ENCODE data around the gene PDE11A. TPM values are rescaled to one million over a fixed set of nuclear protein-coding genes. Genes with fewer than 3 reads are reported as not detected.

PDE11A gene
- total and polyA plus RNA-seq, 10 donors = 0.02 to 1.2 (median 0.22) TPM; not detected in 3

GRCh38 chr2:177694348-177694747 is 378.2 kb downstream of the PDE11A start:
- Histone ChIP-seq H3K4me1 (no peaks in the 10 kb centered on the region), H3K27me3 (replicated peaks in 1 of 7) (no peaks in the 10 kb centered on the region), H3K36me3 (no peaks in the 10 kb centered on the region), H3K9me3 (no peaks in the 10 kb centered on the region), H3K4me3 (no peak overlapping the region), H3K27ac (no peak overlapping the region)
- TF ChIP-seq POLR2AphosphoS5 (IDR thresholded peaks at IDR 0.05) (no peak), POLR2A (IDR thresholded peaks at IDR 0.05) (no peak)
- TF ChIP-seq, protein P1, sequence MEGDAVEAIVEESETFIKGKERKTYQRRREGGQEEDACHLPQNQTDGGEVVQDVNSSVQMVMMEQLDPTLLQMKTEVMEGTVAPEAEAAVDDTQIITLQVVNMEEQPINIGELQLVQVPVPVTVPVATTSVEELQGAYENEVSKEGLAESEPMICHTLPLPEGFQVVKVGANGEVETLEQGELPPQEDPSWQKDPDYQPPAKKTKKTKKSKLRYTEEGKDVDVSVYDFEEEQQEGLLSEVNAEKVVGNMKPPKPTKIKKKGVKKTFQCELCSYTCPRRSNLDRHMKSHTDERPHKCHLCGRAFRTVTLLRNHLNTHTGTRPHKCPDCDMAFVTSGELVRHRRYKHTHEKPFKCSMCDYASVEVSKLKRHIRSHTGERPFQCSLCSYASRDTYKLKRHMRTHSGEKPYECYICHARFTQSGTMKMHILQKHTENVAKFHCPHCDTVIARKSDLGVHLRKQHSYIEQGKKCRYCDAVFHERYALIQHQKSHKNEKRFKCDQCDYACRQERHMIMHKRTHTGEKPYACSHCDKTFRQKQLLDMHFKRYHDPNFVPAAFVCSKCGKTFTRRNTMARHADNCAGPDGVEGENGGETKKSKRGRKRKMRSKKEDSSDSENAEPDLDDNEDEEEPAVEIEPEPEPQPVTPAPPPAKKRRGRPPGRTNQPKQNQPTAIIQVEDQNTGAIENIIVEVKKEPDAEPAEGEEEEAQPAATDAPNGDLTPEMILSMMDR (IDR thresholded peaks at IDR 0.05 in 8 of 11, conservative IDR thresholded peaks at IDR 0.05 in 3 of 11) = no peak
- intact Hi-C loops (cut with DNase I; ENCODE audit: low total_unique reads) = no loop called here
- DNase-seq = no peak

GRCh38 chr2:177693658-177694339 is 378.8 kb downstream of the PDE11A start:
- H3K4me1 ChIP-seq = no peaks in the 10 kb centered on the region
- intact Hi-C loops (cut with DNase I; ENCODE audit: low total_unique reads) = no loop called here
- H3K4me3 ChIP-seq = no peak overlapping the region
- no peak overlapping the region for H3K27ac ChIP-seq
- no peak for DNase-seq
- WGBS, 5 donors = 78 to 84% (median 78%) methylated on average over 7 of the region's 7 CpGs
- H3K9me3 ChIP-seq = no peaks in the 10 kb centered on the region
- H3K27me3 ChIP-seq (replicated peaks in 1 of 7) = no peaks in the 10 kb centered on the region
- no peak for TF ChIP-seq POLR2AphosphoS5 (IDR thresholded peaks at IDR 0.05)
- TF ChIP-seq, protein P1 (IDR thresholded peaks at IDR 0.05 in 8 of 11, conservative IDR thresholded peaks at IDR 0.05 in 3 of 11) = no peak
- H3K36me3 ChIP-seq = no peaks in the 10 kb centered on the region

- intact Hi-C loops (cut with DNase I; ENCODE audit: low total_unique reads) = no loop called here
- DNase-seq = no peak
- TF ChIP-seq POLR2A (IDR thresholded peaks at IDR 0.05) = no peak
- no peak for TF ChIP-seq POLR2AphosphoS5 (IDR thresholded peaks at IDR 0.05)
- TF ChIP-seq, protein P1 (IDR thresholded peaks at IDR 0.05 in 8 of 11, conservative IDR thresholded peaks at IDR 0.05 in 3 of 11) = no peak
- Histone ChIP-seq H3K4me3 (no peak overlapping the region), H3K4me1 (no peaks in the 10 kb centered on the region), H3K27ac (no peak overlapping the region), H3K36me3 (no peaks in the 10 kb centered on the region), H3K9me3 (no peaks in the 10 kb centered on the region), H3K27me3 (replicated peaks in 1 of 7) (no peaks in the 10 kb centered on the region)
- WGBS, 5 donors = 93 to 98% (median 94%) methylated on average over 4 of the region's 4 CpGs
These were observed 379.8 kb downstream of the PDE11A start for GRCh38 chr2:177692783-177693269.

DNA sequence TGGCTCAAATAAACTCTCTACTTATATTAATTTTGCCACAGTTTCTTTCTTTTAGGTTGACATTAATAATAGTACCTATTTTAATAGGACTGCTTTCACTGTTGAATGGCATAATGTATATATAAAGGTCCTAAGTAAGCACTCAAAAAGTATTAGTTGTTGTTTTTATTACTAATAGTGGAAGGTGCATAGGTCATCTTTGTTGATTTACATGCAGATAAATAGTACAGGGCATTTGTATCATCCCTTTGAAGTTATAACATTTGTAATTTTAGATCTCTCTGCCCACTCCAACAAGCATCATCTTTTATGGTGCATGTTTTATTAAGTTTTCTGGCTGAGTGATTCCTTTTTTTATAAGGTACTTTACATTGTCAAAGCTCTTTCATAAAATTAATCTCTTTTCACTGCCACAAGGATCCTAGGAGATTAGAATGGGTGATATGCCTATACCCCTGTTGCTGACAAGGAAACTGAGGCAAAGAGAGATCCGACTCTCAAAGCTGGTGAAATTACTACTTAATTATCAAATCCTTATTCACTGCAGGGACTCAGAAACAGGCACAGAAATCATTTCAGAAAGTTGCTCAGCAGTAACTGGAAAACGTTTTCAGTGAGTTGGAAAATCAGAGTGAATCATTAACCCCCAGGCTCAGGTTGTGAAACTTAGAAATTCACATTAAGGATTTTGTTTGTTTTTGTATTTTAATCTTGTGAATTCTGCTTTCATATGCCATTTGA is 380.4 kb downstream of the PDE11A start:
- intact Hi-C loops (cut with DNase I; ENCODE audit: low total_unique reads) = no loop called here
- Histone ChIP-seq H3K27me3 (replicated peaks in 1 of 7) (no peaks in the 10 kb centered on the region), H3K36me3 (no peaks in the 10 kb centered on the region), H3K4me1 (no peaks in the 10 kb centered on the region), H3K9me3 (no peaks in the 10 kb centered on the region), H3K4me3 (no peak overlapping the region), H3K27ac (no peak overlapping the region)
- DNase-seq = no peak
- 66 to 89% (median 78%) methylated on average over 2 of the region's 2 CpGs for WGBS, 5 donors
- TF ChIP-seq POLR2A (IDR thresholded peaks at IDR 0.05) = no peak
- TF ChIP-seq, protein P1 (IDR thresholded peaks at IDR 0.05 in 8 of 11, conservative IDR thresholded peaks at IDR 0.05 in 3 of 11) = no peak
- no peak for TF ChIP-seq POLR2AphosphoS5 (IDR thresholded peaks at IDR 0.05)
